ENCODE data around the gene NUP50.
"Not testable (repeated sequence)": the region's sequence is repeated elsewhere in the genome, so short reads cannot be mapped to it uniquely, and the experiment has no call there.

NUP50 gene

DNA sequence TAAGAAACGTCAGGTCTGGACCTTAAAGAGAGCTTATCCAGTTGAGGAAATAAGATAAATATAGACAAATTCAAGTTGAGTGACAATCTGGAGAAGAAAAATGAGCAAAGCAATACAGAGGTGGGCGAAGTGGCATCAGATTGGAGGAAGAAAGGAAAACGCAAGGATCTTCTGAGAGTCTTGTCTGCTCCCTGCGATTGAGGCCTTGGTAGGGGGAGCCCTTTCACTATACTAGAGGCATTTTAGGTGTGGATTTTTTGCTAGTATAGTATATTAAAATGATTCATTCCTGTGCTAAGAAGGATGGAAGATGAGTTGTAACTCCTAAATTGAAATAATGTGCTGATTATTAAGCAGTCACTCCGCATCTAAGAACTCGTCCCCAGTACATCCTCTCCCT lies 8.1 kb downstream of the NUP50 start:
- no peaks in the 10 kb centered on the region for H3K9me3 ChIP-seq
- no peak overlapping the region for H3K4me3 ChIP-seq
- no peak for DNase-seq (ENCODE audit: low spot score in 2 of 2)
- H3K4me1 ChIP-seq, result no peaks in the 10 kb centered on the region
- in situ Hi-C loops (cut with MboI; ENCODE audit: low sequenced_read_pairs), result no loop called here
- no peaks in the 10 kb centered on the region for H3K27me3 ChIP-seq (ENCODE audit: low read depth)
- peaks cover 91% of the 10 kb centered on the region for H3K36me3 ChIP-seq (replicated peaks)

DNA sequence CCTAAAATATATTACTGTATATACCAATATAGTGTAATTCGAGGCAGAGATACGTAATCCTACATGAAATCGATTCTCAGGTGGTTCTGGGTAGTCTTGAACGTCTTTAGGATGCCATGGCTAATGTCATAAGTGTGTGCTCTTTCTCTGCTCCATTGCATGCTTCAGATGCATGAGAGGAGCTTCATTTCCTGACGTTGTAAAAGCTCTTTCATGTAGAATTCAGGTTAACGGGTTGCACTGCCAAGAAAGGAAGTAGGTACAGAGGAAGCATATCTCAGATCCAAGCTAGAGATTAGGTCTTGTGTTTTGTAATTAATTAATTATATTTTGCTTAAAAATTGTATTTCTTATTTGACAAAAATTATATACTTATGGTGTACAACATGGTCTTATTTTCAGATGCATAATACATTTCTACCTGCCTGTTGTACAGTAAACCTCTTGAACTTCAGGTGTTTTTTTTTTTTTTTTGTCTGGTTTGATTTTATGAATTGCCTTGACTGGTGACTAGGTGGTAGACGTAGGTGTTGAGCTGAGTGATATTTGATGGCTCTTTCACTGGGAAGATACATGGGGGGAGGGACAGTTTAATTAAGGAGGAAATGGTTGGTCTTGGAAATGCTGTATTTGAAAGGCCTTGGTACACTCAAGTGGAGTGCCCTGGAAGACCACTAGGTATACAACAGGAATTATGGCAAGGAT lies 9.3 kb downstream of the NUP50 start:
- DNase-seq (ENCODE audit: low spot score in 2 of 2), result no peak
- Histone ChIP-seq H3K27me3 (ENCODE audit: low read depth) (no peaks in the 10 kb centered on the region), H3K4me3 (no peak overlapping the region), H3K4me1 (no peaks in the 10 kb centered on the region), H3K36me3 (replicated peaks) (peaks cover 99% of the 10 kb centered on the region), H3K9me3 (no peaks in the 10 kb centered on the region)
- in situ Hi-C loops (cut with MboI; ENCODE audit: low sequenced_read_pairs), result no loop called here

DNA sequence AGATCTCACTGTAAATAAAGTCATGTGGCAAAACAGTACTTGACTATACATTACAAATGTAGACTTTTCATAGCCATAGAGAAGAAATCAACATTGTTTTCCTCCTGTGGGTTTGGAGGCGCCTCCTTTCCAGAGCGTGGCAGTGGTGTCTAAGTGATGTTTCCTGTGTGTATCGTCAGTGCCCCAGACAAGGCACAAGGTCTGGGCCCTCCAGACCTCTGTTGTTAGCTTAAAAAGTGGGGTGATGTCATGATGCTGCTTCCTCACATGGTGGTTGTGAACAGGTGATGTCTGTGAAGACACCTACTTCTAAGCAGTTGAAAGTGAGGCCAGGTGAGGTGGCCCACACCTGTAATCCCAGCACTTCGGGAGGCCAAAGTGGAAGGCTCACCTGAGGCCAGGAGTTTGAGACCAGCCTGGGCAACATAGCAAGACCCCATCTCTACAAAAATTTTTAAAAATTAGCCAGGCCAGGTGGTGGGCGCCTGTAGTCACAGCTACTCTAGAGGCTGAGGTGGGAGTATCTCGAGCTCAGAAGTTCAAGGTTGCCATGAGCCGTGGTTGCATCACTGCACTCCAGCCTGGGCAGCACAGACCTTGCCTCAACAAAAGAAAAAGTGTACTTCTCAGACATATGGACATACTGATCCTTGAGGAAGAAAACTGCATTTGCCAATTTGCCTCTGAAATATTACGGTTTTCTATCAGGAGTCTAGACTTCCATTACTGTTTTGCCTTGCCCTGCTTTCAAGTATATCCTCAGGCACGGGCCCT lies 15.7 kb downstream of the NUP50 start:
- Histone ChIP-seq H3K4me1 (peaks cover 9% of the 10 kb centered on the region), H3K36me3 (replicated peaks) (peaks cover 92% of the 10 kb centered on the region), H3K4me3 (no peak overlapping the region), H3K27me3 (ENCODE audit: low read depth) (no peaks in the 10 kb centered on the region), H3K9me3 (no peaks in the 10 kb centered on the region)
- no peak for DNase-seq (ENCODE audit: low spot score in 2 of 2)
- in situ Hi-C loops (cut with MboI; ENCODE audit: low sequenced_read_pairs), result no loop called here

DNA sequence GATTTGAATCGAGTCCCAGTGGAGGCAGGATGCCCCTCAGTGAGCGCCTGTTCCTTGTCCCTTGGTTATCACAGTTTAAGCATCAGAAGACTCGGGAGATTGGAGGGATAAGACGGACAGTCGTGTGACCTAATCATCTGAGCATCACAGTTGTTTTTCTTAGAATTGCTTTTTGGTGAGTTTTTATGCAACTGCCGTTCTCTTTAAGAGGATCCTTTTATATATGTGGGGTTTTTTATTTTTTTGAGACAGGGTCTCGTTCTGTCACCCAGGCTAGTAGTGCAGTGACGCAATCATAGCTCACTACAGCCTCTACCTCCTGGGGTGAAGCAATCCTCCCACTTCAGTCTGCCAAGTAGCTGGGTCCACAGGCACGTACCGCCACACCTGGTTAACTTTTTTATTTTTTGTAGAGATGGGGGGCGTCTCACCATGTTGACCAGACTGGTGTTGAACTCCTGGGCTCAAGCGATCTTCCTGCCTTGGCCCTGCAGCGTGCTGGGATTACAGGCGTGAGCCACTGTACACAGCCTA lies 16.5 kb downstream of the NUP50 start:
- in situ Hi-C loops (cut with MboI; ENCODE audit: low sequenced_read_pairs), result no loop called here
- H3K4me3 ChIP-seq, result no peak overlapping the region
- no peaks in the 10 kb centered on the region for H3K9me3 ChIP-seq
- no peaks in the 10 kb centered on the region for H3K27me3 ChIP-seq (ENCODE audit: low read depth)
- peaks cover 88% of the 10 kb centered on the region for H3K36me3 ChIP-seq (replicated peaks)
- H3K4me1 ChIP-seq, result peaks cover 9% of the 10 kb centered on the region
- DNase-seq (ENCODE audit: low spot score in 2 of 2), result no peak

DNA sequence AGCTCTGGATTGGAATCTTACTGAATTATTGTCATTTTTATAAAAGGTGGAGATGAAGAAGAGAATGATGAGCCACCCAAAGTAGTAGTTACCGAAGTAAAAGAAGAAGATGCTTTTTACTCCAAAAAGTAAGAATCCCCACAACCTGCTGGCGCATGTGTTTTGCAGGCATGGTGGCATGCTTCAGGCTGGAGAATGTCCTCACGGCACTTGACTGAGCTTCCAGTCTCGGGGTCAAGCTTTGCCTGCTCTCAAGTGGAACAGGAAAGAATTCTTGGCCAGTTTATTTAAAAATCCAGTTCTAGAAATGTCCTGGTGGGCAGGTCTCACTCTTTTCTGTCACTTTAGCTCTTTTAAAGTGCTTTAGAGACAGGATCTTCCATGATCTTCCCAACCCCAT lies 17.5 kb downstream of the NUP50 start:
- H3K36me3 ChIP-seq (replicated peaks), result peaks cover 86% of the 10 kb centered on the region
- no peaks in the 10 kb centered on the region for H3K27me3 ChIP-seq (ENCODE audit: low read depth)
- no peak for DNase-seq (ENCODE audit: low spot score in 2 of 2)
- peaks cover 9% of the 10 kb centered on the region for H3K4me1 ChIP-seq
- no peak overlapping the region for H3K4me3 ChIP-seq
- in situ Hi-C loops (cut with MboI; ENCODE audit: low sequenced_read_pairs), result no loop called here
- no peaks in the 10 kb centered on the region for H3K9me3 ChIP-seq

DNA sequence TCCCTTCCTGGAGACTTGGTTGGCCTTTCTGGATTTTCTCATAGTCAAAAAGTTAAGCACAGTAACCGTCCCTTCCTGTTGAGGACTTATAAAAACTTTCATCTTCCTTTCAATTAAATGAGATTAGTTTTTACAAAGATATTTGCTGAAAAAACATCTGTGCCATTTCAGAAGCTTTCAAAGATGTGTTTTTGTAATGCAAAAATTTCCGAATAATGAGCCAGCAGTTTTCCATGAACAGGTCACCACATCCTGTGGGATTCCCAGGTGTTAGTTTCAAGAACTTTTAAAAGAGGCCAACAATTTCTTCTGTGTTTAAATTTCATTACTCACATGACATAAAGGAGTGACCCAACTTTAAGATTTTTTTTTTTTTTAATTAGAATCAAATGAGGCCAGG lies 18.0 kb downstream of the NUP50 start:
- Histone ChIP-seq H3K36me3 (replicated peaks) (peaks cover 81% of the 10 kb centered on the region), H3K4me3 (no peak overlapping the region), H3K4me1 (peaks cover 9% of the 10 kb centered on the region), H3K9me3 (no peaks in the 10 kb centered on the region), H3K27me3 (ENCODE audit: low read depth) (no peaks in the 10 kb centered on the region)
- DNase-seq (ENCODE audit: low spot score in 2 of 2), result peak in 1 of 2 experiments; percentile 45
- in situ Hi-C loops (cut with MboI; ENCODE audit: low sequenced_read_pairs), result no loop called here

DNA sequence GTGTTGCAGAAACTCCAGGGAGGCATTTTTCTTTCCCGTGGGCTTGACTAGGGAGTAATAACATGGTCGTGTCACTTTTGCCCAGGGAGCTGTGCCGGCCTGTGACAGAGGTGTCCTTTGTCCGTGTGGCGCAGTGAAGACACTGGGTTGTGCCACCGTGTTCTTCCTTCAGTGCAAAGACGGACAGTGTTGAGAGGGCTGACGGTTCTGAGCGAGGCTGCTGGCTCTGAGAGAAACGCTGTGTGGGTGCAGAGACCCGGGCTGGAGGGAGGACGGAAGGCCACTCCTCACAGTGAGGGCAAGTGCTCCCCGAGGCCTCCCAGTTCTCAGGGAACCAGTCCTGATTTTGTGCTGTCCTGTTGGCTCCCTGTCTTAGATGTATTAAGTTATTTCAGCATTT lies 20.2 kb downstream of the NUP50 start:
- Histone ChIP-seq H3K36me3 (replicated peaks) (peaks cover 67% of the 10 kb centered on the region), H3K27me3 (ENCODE audit: low read depth) (no peaks in the 10 kb centered on the region), H3K4me1 (peaks cover 9% of the 10 kb centered on the region), H3K4me3 (no peak overlapping the region), H3K9me3 (no peaks in the 10 kb centered on the region)
- in situ Hi-C loops (cut with MboI; ENCODE audit: low sequenced_read_pairs), result no loop called here
- DNase-seq (ENCODE audit: low spot score in 2 of 2), result no peak

DNA sequence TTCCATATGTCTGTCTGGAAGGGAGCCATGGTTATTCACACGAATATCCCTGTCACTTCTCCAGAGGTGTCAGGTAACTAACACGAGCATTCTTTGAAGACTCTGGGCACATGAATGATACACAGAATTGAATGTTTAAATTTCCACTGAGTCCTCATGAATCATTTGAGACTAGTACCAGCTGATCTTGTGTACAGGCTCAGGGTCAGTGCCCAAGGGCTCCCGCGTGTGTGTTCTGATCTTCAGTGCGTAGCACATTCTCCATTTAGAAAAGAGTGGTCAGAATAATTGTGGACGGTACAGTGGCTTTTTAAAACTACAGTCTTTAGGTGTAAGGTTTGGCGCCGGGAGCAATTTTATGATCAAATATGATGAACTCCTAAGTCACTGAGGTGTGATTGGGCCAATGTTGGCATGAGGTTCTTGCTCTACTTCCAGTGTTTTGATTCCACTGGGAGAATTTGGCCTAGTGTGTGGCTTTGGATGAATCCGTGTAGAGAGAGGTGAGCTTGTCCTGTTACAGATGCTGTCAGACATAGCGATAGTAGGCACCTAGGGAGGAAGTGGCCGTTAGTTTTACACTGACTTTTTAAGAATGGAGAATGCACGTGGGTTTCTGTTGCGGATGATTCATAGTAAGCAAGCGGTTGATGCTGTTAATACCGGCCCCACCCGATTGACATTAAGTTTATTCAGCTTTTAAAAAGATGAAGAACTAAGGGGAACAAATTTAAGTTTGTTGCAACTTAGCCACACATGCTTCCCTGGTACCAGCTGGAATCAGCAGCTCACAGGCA lies 22.2 kb downstream of the NUP50 start:
- peaks cover 49% of the 10 kb centered on the region for H3K36me3 ChIP-seq (replicated peaks)
- H3K9me3 ChIP-seq, result no peaks in the 10 kb centered on the region
- in situ Hi-C loops (cut with MboI; ENCODE audit: low sequenced_read_pairs), result no loop called here
- H3K4me1 ChIP-seq, result peaks cover 6% of the 10 kb centered on the region
- H3K4me3 ChIP-seq, result no peak overlapping the region
- H3K27me3 ChIP-seq (ENCODE audit: low read depth), result no peaks in the 10 kb centered on the region
- DNase-seq (ENCODE audit: low spot score in 2 of 2), result no peak

DNA sequence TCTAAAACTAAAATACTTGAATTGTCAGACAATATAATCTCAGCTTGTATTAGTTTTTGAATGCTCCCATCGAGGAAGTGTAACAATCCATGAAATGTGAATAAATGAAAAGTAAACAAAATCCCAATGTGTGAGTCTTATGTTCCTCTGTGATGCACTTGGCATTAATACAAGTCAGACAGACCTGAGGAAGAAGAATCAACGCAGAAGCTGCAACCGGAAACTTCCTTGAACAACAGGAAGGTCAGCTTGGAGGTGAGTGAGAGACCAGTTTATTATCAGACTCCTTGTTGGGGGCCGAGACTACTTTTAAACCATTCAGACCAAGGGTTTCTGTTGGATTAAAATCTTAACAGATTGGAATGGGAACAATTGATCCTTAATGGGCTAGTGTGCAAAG lies 24.2 kb downstream of the NUP50 start:
- Histone ChIP-seq H3K4me3 (no peak overlapping the region), H3K27me3 (ENCODE audit: low read depth) (no peaks in the 10 kb centered on the region), H3K4me1 (no peaks in the 10 kb centered on the region), H3K36me3 (replicated peaks) (peaks cover 34% of the 10 kb centered on the region), H3K9me3 (no peaks in the 10 kb centered on the region)
- DNase-seq (ENCODE audit: low spot score in 2 of 2), result no peak
- in situ Hi-C loops (cut with MboI; ENCODE audit: low sequenced_read_pairs), result no loop called here

DNA sequence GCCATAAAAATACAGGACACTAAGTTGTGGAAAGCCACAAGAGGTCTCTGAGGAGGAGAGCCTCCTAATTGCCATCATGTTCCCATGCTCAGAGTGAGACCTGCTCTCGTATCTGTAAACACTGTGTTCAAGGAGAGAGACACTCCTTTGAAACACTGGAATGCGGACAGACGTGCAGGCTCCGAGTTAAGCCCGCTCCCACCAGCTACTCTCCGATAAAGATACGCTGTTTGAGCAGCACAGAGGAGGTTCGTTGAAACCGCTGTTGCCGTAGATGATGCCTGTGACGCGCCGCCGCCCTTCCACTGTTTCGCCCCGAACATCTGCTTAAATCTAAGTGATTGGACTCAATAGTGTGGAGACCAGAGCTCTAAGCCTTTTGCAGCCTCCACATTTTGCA lies 25.1 kb downstream of the NUP50 start:
- Histone ChIP-seq H3K4me3 (no peak overlapping the region), H3K27me3 (ENCODE audit: low read depth) (no peaks in the 10 kb centered on the region), H3K9me3 (no peaks in the 10 kb centered on the region), H3K36me3 (replicated peaks) (peaks cover 26% of the 10 kb centered on the region), H3K4me1 (no peaks in the 10 kb centered on the region)
- in situ Hi-C loops (cut with MboI; ENCODE audit: low sequenced_read_pairs), result no loop called here
- no peak for DNase-seq (ENCODE audit: low spot score in 2 of 2)

DNA sequence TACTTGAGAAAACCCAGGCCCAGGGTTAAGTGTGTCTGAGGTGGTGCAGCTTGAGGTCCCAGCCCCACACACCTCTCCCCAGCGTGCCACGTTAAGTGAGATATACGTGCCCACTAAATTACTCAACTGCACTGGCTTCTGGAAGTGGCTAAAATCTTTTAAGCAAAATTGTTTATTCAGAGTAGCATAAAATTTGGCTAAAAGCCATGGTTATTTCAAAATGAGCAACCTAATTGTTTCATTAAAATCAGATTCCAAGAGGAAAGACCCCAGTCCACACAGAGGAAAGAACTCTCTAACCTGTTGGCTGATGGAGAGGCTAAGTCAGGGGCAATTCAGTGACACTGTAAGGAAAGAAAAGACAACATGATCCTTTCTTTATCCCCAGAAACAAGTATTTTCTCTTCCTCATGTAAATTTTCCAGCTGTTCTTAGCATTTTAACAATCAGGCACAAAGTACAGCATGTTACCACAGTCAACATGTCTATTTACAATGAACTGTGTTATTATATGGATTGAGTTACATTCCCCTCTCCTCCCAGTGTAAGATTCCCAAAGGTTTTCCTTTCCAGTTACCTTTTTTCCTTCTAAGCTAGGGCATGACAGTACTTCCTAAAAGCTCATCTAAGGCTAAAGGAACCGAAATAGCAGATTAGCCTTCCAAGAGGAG lies 26.6 kb downstream of the NUP50 start:
- in situ Hi-C loops (cut with MboI; ENCODE audit: low sequenced_read_pairs), result no loop called here
- no peaks in the 10 kb centered on the region for H3K4me1 ChIP-seq
- H3K36me3 ChIP-seq (replicated peaks), result peaks cover 14% of the 10 kb centered on the region
- no peaks in the 10 kb centered on the region for H3K9me3 ChIP-seq
- no peak overlapping the region for H3K4me3 ChIP-seq
- DNase-seq (ENCODE audit: low spot score in 2 of 2), result no peak
- no peaks in the 10 kb centered on the region for H3K27me3 ChIP-seq (ENCODE audit: low read depth)

DNA sequence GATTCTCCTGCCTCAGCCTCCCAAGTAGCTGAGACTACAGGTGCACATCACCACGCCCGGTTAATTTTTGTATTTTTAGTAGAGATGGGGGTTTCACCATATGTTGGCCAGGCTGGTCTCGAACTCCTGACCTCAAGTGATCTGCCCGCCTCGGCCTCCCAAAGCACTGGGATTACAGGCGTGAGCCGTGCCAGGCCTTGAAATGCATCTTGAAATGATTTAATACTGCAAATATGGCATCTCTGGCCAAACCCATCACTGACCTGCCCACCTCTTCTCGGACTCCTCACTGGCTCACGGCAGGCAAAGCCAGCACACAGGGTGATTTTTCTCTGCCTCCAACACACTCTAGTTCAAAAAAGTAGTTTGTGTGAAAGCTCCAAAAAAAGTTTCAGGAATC lies 28.0 kb downstream of the NUP50 start:
- peaks cover 12% of the 10 kb centered on the region for H3K36me3 ChIP-seq (replicated peaks)
- in situ Hi-C loops (cut with MboI; ENCODE audit: low sequenced_read_pairs); DNase-seq (ENCODE audit: low spot score in 2 of 2); H3K9me3 ChIP-seq; H3K27me3 ChIP-seq (ENCODE audit: low read depth); H3K4me3 ChIP-seq; H3K4me1 ChIP-seq: not testable (repeated sequence)

DNA sequence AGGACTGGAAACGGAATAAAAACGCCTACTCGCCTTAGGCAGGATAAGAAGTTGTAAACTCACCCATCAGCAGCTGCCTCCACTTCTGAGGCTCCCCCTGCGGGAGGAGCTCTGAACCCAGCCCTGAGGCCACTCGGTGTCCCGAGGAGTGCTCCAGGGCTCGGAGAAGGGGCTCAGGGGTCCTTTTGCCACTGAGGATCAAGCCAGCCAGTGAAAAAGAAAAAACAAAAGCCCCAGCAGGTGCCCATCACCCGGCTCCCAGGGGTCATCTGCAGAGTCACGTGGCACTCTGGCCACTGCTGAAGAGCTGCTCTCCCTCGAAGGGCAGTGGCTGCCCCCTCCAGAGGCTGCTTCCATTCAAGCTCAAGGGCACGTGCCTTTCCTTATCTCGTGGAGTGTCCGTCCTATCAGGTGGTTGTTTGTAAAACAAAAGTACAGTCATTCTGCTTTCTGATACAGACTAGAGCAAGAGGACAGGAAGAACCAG lies 29.0 kb downstream of the NUP50 start:
- Histone ChIP-seq H3K4me1 (no peaks in the 10 kb centered on the region), H3K36me3 (replicated peaks) (peaks cover 10% of the 10 kb centered on the region), H3K9me3 (no peaks in the 10 kb centered on the region), H3K4me3 (no peak overlapping the region), H3K27me3 (ENCODE audit: low read depth) (no peaks in the 10 kb centered on the region)
- in situ Hi-C loops (cut with MboI; ENCODE audit: low sequenced_read_pairs), result no loop called here
- no peak for DNase-seq (ENCODE audit: low spot score in 2 of 2)
